ENCODE results near the gene SREBF2.

SREBF2 gene

DNA sequence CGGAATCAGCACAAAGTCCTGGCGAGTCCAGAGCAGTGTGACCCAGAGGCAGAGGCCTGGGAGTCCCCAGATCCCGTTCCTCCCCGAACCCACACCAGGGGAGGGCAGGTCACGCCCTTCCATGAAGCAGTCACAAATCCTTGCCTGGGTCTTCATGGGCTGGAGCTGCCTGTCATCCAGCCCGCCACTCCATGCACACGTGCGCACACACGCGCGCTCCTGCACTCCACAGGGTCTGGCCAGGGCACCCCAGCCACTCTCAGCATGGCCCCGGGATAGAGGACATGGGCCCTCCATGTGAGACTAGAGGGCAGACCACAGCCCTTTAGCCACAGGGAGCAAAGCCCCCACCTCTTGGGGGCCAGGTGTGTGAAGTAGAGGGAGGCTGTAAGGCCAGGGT is 99.4 kb downstream of the SREBF2 start:
- no peak overlapping the region for H3K4me3 ChIP-seq (ENCODE audit: low read depth, low read length)
- TF ChIP-seq, protein P1, sequence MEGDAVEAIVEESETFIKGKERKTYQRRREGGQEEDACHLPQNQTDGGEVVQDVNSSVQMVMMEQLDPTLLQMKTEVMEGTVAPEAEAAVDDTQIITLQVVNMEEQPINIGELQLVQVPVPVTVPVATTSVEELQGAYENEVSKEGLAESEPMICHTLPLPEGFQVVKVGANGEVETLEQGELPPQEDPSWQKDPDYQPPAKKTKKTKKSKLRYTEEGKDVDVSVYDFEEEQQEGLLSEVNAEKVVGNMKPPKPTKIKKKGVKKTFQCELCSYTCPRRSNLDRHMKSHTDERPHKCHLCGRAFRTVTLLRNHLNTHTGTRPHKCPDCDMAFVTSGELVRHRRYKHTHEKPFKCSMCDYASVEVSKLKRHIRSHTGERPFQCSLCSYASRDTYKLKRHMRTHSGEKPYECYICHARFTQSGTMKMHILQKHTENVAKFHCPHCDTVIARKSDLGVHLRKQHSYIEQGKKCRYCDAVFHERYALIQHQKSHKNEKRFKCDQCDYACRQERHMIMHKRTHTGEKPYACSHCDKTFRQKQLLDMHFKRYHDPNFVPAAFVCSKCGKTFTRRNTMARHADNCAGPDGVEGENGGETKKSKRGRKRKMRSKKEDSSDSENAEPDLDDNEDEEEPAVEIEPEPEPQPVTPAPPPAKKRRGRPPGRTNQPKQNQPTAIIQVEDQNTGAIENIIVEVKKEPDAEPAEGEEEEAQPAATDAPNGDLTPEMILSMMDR (IDR thresholded peaks at IDR 0.05; ENCODE audit: low read depth, low read length, missing control alignments): no peak
- in situ Hi-C loops (cut with HindIII; ENCODE audit: low sequenced_read_pairs): loop anchor here (10.0 kb wide), 1 partner anchor 98 kb away; the partner anchor contains the start of gene SREBF2
- DNase-seq (ENCODE audit: low read depth): no peak

DNA sequence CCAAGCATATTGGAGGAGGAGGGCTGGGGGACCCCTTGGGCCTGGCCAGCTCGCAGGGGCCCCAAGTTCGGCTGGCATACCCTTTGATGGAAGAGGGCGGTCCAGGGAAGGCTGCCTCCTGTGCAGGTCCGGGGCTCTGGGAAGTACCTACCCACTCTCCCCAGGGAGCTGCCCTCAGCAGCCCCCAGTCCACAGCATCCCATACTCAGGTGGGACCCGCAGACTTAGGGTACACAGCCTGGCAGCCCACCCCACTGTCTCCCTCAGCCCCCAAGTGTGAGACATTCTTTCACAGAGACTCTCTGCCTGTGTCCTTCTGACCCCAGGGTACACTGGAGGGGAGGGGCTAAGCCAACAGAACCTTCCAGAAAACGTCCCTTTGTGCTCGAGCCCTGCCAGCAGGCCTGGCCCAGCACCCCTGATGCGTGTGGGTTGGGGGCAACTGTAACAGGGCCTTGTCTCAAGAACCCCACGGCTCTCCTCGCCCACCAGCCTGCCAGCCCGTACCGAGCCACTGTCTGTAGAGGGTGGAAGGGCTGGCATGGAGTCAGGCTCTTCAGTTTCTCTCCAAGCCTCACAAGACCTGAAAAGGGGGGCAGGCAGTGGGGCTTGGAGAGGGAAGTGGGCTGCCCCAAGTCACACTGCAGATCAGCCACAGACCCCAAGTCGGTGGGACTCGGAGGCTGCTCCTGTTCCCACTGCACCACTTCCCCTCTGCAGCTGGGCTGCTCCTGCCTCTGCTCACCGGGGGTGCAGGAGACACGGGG is 100.7 kb downstream of the SREBF2 start:
- H3K4me3 ChIP-seq (ENCODE audit: low read depth, low read length): no peak overlapping the region
- TF ChIP-seq, protein P1 (IDR thresholded peaks at IDR 0.05; ENCODE audit: low read depth, low read length, missing control alignments): no peak
- in situ Hi-C loops (cut with HindIII; ENCODE audit: low sequenced_read_pairs): loop anchor here (10.0 kb wide), 1 partner anchor 99 kb away; the partner anchor contains the start of gene SREBF2
- DNase-seq (ENCODE audit: low read depth): no peak

DNA sequence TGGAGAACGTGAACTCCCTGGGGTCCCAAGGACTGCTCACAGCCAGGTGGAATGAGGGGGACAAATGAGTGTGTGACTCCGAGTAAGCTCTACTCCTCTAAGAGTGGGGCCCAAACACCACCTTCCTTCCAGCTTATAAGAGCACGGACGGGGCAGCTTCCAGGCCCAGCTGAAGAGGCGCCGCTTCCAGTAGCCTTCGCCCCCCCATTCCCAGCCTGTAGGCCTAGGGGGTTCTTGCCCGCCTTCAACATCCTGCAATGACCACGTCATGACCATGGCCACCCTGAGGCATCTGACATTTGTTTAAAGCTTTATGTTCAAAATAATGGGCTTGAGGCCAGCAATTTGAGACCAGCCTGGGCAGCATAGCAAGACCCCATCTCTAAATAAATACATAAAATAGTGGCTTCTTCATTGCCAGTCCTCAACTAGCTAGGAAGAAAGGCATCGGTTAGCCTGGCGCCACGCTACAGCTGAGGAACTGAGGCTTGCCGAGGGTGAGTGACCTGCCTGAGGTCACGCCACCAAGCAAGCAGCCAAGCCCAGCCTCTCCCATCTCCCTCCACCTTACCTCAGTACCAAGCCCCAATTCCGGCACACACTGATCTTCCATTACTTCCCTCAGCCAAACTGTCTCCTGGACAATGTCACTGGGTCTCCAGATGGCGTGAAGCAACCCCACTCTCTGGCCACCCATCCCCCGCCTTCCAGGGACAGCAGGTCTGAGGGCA is 101.5 kb downstream of the SREBF2 start:
- TF ChIP-seq, protein P1 (IDR thresholded peaks at IDR 0.05; ENCODE audit: low read depth, low read length, missing control alignments): no peak
- H3K4me3 ChIP-seq (ENCODE audit: low read depth, low read length): no peak overlapping the region
- no peak for DNase-seq (ENCODE audit: low read depth)
- in situ Hi-C loops (cut with HindIII; ENCODE audit: low sequenced_read_pairs): loop anchor here (10.0 kb wide), 1 partner anchor 100 kb away; the partner anchor contains the start of gene SREBF2

DNA sequence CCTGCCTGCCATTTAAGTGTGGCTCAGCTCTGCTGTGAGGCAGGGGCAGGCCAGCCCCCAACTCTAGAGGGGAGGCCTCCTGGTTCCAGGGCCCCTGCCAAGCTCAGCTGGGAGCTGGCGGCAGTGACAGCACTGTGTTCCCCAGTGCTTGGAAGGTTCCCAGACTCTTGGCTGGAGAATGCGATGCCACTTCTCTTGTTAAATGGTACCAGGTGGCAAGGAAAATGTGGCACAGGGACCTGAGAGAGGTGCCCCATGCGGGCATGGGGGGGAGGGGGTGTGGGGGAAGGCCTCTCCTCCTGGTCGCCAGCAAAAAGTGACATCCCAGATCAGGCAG is 102.1 kb downstream of the SREBF2 start:
- no peak overlapping the region for H3K4me3 ChIP-seq (ENCODE audit: low read depth, low read length)
- in situ Hi-C loops (cut with HindIII; ENCODE audit: low sequenced_read_pairs): loop anchor here (10.0 kb wide), 1 partner anchor 100 kb away; the partner anchor contains the start of gene SREBF2
- TF ChIP-seq, protein P1 (IDR thresholded peaks at IDR 0.05; ENCODE audit: low read depth, low read length, missing control alignments): no peak
- DNase-seq (ENCODE audit: low read depth): no peak

DNA sequence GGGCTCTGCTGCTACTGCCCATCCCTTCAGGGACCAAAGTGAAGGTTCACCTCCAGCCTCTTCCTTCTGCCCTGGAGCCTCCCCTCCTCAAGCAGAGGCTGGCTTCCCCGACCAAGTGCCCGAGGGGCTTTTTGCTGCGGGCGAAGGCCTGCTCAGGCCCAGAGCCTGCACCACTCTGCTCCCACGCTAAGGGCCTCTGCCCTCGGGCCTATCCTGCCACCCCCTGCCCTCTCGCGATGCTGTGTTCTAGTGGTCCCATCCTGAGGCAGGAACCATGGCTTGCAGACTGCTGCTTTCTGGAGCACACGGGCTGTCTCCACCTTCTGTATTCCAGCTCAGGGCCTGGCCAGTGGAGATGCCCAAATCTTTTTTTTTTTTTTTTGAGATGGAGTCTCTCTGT is 102.6 kb downstream of the SREBF2 start:
- H3K4me3 ChIP-seq (ENCODE audit: low read depth, low read length): no peak overlapping the region
- DNase-seq (ENCODE audit: low read depth): no peak
- TF ChIP-seq, protein P1 (IDR thresholded peaks at IDR 0.05; ENCODE audit: low read depth, low read length, missing control alignments): no peak
- in situ Hi-C loops (cut with HindIII; ENCODE audit: low sequenced_read_pairs): loop anchor here (10.0 kb wide), 1 partner anchor 101 kb away; the partner anchor contains the start of gene SREBF2

DNA sequence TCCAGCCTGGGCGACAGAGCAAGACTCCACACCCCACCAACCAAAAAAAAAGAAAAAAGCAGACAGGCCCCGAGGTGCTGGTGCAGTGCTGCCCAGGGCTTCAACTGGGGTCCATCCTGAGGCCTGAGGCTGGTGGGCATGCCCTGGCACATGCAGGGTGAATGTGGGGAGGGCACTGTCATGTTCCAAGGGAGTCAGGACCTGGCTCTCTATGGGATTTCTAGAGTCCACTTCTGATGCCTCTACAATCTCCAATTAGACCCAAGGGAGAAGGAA is 103.9 kb downstream of the SREBF2 start:
- no peak overlapping the region for H3K4me3 ChIP-seq (ENCODE audit: low read depth, low read length)
- no peak for DNase-seq (ENCODE audit: low read depth)
- in situ Hi-C loops (cut with HindIII; ENCODE audit: low sequenced_read_pairs): loop anchor here (10.0 kb wide), 1 partner anchor 102 kb away; the partner anchor contains the start of gene SREBF2
- TF ChIP-seq, protein P1 (IDR thresholded peaks at IDR 0.05; ENCODE audit: low read depth, low read length, missing control alignments): no peak
